NCI-H446 treated with DMSO at 0.1 percent for 48 hours (cell line): Measurements from ENCODE around the gene KCNK5.

Source experiments
- DNase-seq: peaks from one replicate; lab custom pipeline; 2025; lab: John Stamatoyannopoulos, UW

Gene KCNK5

DNA sequence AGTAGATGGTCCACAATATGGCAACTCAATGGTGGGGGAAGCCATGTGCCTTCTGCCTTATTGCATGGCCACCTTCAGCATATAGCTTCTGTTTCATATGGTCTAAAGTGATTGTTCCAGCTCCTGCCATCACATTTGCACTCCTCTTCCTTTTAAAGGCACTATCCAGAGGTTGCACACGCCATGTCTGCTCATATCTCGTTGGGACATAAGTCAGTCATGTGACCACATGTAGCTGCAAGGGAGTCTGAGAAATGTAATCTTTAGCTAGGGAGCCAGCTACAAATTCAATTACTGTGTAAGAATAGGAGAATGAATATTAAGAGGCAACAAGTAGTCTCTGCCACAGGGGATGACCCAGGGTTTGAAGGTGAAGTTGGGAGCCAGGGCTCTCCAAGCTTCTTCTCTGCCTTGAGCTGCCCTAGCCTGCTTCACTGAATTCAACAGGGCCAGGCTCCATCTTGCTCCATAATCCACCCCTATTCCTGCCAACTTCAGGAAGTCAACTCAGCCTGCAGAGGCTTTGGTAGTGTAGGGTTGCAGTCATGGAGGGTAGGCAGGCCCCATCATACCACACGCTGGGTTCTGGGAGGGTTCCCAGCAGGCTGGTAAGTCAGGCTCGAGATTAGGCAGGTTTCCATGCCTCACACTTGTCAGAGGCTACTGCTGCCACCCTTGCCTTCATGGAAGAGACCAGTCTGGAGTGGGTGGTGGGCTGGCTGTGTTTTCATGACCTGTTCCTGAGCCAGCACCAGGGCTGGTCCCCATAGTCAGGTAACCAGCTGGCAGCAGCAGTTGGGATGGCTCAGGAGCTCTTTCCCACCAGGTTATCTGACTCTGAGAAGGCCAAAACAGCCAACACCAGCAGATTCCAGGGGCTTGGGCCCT is 57.5 kb downstream of the KCNK5 start:
- no peak for DNase-seq

GRCh38 chr6:39170860-39171259 is 58.4 kb downstream of the KCNK5 start:
- no peak for DNase-seq

GRCh38 chr6:39170389-39170788 is 58.9 kb downstream of the KCNK5 start:
- no peak for DNase-seq

DNA sequence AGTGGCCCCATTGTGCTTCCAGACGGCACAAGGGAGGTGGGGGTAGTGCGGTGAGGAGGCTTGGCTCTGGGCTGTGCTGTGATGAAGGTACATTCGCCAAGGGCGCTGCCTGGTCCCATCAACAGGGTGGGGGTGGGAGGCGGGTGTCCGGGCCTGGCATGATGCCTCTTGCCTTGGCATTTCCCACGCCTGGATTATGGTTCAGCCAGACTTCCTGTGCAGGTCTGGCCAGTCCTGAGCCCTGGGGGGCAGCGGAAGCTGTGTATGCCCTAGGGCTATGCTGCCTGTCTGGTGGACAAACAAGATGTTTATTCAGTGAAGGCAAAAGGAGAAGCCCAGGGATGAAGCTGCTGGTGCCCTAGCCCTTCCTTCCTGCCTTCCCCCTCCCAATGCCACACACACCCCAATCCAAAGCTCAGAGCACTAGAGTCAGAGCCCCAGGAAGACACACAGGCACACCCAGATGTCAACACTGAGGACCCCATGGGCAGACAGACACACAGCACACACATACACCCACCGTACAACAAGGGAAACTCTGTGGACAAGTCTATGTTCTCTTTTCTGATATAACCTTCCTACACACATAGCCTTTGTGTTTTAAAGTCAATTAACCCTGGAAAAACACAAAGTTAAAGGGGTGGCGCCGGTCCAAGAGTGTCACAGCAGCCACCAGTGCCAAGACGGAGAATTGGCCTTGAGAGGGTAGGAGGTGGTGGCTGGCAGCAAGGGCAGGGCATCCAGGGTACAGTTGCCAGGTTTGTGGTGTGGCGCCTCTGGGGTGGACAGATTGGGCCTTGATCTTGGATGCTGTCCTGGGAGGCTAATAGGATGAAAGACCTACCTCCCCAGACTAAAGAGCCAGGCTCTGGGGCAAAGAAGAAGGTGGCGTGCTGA is 59.6 kb downstream of the KCNK5 start:
- DNase-seq = peak; percentile 78

GRCh38 chr6:39167866-39168625 is 61.2 kb downstream of the KCNK5 start:
- no peak for DNase-seq

GRCh38 chr6:39167321-39167720 is 62.0 kb downstream of the KCNK5 start:
- DNase-seq = no peak

DNA sequence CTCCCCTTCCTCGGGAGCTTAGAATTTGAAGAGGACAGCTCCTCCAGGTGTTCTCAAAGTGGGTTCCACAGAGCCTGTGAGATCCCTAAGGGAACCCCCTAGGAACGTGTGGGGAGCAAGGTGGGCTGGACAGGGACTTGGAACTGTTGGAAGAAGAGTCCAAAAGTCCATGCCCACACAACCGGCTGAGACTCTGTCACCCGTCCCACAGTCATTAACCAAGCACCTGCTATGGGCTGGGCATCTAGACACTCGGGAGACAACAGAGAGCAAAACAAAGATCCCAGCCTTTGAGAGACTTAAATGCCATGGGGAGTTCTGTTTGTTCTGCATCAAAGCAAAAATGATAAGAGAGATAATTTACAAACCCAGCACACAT is 62.4 kb downstream of the KCNK5 start:
- no peak for DNase-seq

- peak; percentile 57 for DNase-seq
Measured at GRCh38 chr6:39166189-39166911, 62.9 kb downstream of the KCNK5 start.

- no peak for DNase-seq
Measured at GRCh38 chr6:39157511-39157910, 71.8 kb downstream of the KCNK5 start.

GRCh38 chr6:39156801-39157200 is 72.5 kb downstream of the KCNK5 start:
- DNase-seq = no peak

- no peak for DNase-seq
Measured at GRCh38 chr6:39154705-39155104, 74.6 kb downstream of the KCNK5 start.

- no peak for DNase-seq
Measured at GRCh38 chr6:39153766-39154397, 75.4 kb downstream of the KCNK5 start.

DNA sequence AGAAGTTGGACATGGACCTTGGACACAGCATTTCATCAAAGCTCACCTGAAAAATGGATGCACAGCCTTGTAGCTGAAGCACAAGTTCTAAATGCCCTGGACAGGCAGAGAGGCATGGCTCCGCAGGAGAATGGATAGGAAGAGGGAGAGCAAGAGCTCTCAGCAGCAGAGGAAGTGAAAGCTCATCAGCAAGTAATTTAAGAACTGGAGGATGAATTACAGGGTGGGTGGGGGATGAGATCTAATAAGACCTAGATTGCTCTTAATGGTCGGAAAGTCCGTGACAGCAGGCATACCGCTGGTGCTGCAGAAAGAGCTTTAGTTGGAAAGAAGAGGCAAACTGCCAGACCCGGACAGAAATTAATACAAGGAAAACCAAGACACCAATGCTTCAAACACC is 77.0 kb downstream of the KCNK5 start:
- no peak for DNase-seq

GRCh38 chr6:39151211-39151610 is 78.1 kb downstream of the KCNK5 start:
- DNase-seq = no peak

DNA sequence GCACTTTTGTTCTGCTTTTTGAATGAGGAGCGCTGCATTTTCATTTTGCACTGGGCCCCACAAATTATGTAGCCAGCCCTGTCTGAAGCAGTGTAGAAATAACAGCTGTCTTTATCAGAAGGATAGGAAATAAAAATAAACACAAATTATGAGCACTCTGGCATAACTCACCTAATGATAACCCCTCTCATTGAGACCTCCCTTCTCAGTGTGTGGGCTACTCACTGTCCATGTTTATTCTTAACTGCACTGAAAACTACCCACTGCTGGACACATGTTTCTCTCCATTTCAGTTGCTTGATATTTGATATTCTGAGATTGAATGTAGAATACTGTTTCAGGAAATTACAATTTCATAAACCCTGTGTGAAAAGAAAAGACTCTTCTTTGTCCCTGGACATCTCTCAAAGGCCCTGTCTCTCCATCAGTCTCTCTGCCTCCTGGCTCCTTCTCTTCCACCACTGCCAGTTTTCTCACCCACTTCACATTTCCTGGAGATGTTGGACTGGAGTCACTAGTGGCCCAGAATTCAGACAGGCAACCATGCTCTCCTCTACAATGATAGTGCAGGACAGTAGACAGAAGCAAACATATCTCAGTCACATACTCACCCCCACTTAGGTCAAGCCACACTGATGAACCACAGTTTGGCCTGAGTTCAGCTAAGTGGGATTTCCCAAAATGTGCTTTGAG is 84.6 kb downstream of the KCNK5 start:
- no peak for DNase-seq

GRCh38 chr6:39143238-39143930 is 85.9 kb downstream of the KCNK5 start:
- no peak for DNase-seq

DNA sequence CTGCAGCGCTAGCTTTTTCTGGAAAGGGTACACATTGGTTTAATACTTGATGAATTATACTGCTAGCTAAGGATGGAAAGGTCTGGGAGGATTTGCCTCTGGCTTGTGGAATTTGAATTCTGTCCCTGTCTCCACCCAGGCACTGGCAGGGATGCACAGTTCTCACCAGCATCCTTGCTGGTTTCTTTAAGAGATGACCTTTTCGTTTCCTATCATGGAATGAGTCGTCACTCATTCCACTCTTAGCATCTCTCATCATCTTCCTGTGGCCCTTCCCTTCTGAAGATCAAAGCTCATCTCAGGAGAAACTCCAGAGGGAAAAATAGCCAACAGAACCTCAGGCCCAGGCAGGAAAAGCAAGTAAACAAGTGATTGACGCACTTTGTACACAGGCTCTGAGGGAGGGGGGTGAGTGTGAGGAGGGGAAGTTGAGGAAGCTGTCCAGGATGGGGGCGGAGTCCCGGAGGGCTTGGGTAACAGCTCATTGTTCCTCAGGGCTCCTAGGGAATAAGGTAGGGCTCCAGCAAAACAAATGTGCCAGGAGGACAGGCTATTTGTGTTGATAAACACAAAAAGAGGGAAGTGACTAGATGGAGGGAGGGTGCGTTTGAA is 88.6 kb downstream of the KCNK5 start:
- no peak for DNase-seq
